Activated naive CD4-positive, alpha-beta T cell treated with Interleukin-2 at 50 U/mL for 16 hours (primary cell): ENCODE measurements around the gene TOMM34.

Source experiments
- DNase-seq: peaks from one replicate; pipeline ENCODE4 v3.0.0-alpha.2; 2020

Gene TOMM34

GRCh38 chr20:44928595-44928994 lies 31.6 kb downstream of the TOMM34 start:
- no peak for DNase-seq

GRCh38 chr20:44924541-44924940 lies 35.7 kb downstream of the TOMM34 start:
- DNase-seq: no peak

- no peak for DNase-seq
Observed at GRCh38 chr20:44921447-44921846, 38.8 kb downstream of the TOMM34 start.

GRCh38 chr20:44918761-44919160 lies 41.4 kb downstream of the TOMM34 start:
- no peak for DNase-seq

GRCh38 chr20:44918342-44918741 lies 41.9 kb downstream of the TOMM34 start:
- no peak for DNase-seq

GRCh38 chr20:44917399-44917798 lies 42.8 kb downstream of the TOMM34 start:
- DNase-seq: no peak

- DNase-seq: no peak
Observed at GRCh38 chr20:44916586-44916985, 43.6 kb downstream of the TOMM34 start.

GRCh38 chr20:44914924-44915323 lies 45.3 kb downstream of the TOMM34 start:
- DNase-seq: no peak

GRCh38 chr20:44912189-44912588 lies 48.0 kb downstream of the TOMM34 start:
- DNase-seq: no peak

- DNase-seq: peak; percentile 43
Observed at GRCh38 chr20:44911264-44911921, 48.8 kb downstream of the TOMM34 start.

GRCh38 chr20:44910690-44911262 lies 49.4 kb downstream of the TOMM34 start:
- DNase-seq: no peak

- peak; percentile 77 for DNase-seq
Observed at GRCh38 chr20:44909872-44910689, 50.1 kb downstream of the TOMM34 start, which contains the start of gene PABPC1L. Gene PABPC1L, plus strand, starts transcription at chr20:44910060. Its CDS starts 84 bp downstream, at chr20:44910144.

GRCh38 chr20:44908987-44909871 lies 51.0 kb downstream of the TOMM34 start:
- no peak for DNase-seq

- no peak for DNase-seq
Observed at GRCh38 chr20:44904377-44904776, 55.8 kb downstream of the TOMM34 start.

- no peak for DNase-seq
Observed at GRCh38 chr20:44901974-44902373, 58.2 kb downstream of the TOMM34 start.

- no peak for DNase-seq
Observed at GRCh38 chr20:44900231-44900854, 59.9 kb downstream of the TOMM34 start.

- no peak for DNase-seq
Observed at GRCh38 chr20:44897133-44897532, 63.1 kb downstream of the TOMM34 start.

- no peak for DNase-seq
Observed at GRCh38 chr20:44896583-44896982, 63.6 kb downstream of the TOMM34 start.

- DNase-seq: no peak
Observed at GRCh38 chr20:44894959-44895358, 65.2 kb downstream of the TOMM34 start.
